Loucy (cell line): ENCODE data around the gene SNRNP200.

Experiments
- EZH2phosphoT487 ChIP-seq: fragments of 200-600 bp; IDR thresholded peaks from 2 replicates; pipeline ENCODE4 v1.6.1; 2018; ENCODE audit warnings: antibody characterized with exemption, mild to moderate bottlenecking, moderate library complexity, borderline replicate concordance
- TF ChIP-seq, protein P1 (sequence below): fragments of 200-600 bp; sonication (generic); conservative IDR thresholded peaks from 2 replicates; pipeline ENCODE4 v1.5.1; 2014; ENCODE audit warnings: mild to moderate bottlenecking, antibody characterized with exemption, low read length

DNA sequence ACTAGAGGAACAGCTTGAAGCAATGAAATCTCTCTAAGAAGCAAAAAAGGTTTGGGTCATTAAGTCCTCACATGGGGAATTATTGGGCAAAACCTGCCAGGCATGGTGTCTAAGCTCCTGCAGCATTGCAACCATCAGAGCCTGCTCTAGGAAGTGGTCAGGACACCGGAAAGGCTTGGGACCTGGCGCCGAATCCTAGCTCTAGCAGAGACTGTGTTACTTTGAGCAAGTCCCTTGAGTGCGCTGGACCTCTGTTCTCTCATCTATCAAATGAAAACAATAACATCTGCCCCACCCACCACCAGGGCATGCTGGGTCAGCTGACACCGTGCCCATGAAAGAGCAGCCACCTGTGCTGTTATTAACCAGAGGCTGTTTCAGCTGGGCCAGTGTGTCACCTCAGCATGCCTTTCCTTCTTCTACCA is 45.8 kb downstream of the SNRNP200 start:
- TF ChIP-seq, protein P1, sequence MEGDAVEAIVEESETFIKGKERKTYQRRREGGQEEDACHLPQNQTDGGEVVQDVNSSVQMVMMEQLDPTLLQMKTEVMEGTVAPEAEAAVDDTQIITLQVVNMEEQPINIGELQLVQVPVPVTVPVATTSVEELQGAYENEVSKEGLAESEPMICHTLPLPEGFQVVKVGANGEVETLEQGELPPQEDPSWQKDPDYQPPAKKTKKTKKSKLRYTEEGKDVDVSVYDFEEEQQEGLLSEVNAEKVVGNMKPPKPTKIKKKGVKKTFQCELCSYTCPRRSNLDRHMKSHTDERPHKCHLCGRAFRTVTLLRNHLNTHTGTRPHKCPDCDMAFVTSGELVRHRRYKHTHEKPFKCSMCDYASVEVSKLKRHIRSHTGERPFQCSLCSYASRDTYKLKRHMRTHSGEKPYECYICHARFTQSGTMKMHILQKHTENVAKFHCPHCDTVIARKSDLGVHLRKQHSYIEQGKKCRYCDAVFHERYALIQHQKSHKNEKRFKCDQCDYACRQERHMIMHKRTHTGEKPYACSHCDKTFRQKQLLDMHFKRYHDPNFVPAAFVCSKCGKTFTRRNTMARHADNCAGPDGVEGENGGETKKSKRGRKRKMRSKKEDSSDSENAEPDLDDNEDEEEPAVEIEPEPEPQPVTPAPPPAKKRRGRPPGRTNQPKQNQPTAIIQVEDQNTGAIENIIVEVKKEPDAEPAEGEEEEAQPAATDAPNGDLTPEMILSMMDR, result no peak
- TF ChIP-seq EZH2phosphoT487, result no peak
